Central memory CD4-positive, alpha-beta T cell (primary cell): Measurements from ENCODE around the gene LYZL2.
A peak's percentile ranks its signal among the peaks of the same experiment; 100 is the strongest.
"Not testable (repeated sequence)": the region's sequence is repeated elsewhere in the genome, so short reads cannot be mapped to it uniquely, and the experiment has no call there.

ENCODE experiments used
- DNase-seq: peaks from one replicate; pipeline ENCODE4 v3.0.0; 2022

The LYZL2 gene

DNA sequence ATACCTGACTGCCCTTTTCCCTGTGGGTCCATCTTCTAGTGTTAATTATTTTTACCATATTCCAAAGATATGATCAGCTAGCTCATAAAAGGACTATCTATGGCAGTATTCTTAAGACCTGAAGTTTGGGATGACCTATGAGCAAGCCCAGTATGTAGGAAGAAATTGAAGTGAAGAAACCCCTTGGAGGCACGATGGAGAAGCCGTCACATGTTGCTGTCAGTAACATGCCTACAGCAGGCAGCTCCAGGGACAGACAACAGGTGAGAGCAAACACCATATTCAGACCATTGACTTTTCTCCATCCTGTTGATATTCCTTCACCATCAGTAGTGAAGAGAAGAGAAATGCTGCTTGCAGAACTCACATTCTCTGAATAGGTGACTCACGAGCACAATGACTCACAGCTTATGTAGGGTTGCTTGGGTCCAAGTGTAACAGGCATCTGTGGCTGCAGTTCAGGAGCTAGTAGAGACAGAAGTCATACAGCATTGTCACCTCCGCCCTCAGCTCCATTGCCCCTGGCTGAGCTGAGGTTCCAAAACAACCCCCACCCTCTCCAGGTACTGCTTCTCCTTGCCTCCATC is 8.4 kb upstream of the LYZL2 start:
- no peak for DNase-seq

DNA sequence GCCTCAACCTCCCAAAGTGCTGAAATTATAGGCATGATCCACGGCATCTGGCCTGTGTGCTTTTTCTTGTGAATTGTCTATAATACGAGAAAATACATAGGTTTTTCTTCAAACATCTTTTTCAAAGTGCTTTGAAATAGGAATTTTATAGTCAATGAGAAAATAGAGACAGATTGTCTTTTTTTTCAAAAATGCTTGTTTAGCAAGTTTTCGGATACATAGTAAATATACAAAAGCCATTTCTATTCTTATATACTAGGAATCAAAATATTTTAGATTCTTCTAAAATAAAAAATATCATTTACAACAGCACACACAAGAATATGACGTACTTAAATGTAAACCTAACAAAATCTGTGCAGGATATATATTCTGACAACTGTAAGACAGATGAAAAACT is 1.6 kb upstream of the LYZL2 start:
- no peak for DNase-seq

DNA sequence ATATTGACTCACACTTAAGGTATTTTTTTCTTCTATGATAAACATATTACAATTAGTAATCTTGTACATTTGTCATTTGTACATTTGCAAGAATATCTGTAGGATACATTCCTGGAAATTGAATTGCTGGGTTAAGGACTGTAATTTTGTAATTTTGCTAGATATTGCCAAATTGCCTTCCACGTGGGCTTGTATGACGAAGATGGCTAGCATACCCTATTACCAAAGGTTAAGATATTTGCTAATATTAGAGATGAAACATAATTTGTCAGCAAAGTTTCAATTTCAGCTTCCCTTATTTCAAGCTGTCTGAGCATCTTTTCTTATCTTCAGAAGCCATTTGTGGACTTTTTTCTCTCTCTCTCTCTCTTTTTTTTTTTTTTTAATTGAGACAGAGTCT is 1.0 kb upstream of the LYZL2 start:
- no peak for DNase-seq

DNA sequence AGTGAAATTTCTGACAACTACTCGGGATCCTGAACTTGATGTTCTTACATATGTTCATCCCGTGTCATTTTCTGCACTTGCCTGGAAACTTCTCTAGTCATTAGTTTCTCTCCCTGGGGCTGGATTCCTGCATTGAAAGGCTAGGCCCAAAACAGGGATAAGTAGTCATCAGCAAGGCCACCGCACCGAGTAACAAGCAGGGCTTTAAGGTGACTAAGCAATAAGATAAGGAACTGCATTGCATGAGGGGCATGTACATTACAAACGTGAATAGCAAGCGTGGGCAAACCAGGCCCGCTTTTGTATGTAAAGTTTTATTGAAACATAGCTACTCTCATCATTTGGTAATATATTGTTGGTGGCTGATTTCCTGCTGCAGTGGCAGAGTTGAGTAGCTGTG is 977 bp downstream of the LYZL2 start:
- DNase-seq, result not testable (repeated sequence)

DNA sequence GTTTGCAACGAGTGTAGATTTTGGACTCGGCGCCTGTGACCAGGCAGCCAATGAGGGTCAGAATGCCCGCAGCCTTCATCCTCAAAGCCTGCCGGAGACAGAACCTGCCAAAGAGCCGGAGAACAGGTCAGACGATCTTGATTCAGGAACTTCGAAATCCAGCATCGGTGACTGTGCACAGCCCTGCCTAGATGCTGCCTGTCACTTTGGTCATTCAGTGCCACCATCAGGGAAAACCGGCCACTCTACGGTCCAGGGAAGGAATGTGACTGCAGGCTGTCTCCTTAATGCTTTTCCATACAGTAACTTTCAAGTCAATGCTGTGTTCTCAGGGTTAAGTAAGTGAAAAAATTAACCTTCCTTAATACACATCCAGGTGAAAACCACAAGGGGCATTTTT is 2.7 kb downstream of the LYZL2 start:
- not testable (repeated sequence) for DNase-seq

DNA sequence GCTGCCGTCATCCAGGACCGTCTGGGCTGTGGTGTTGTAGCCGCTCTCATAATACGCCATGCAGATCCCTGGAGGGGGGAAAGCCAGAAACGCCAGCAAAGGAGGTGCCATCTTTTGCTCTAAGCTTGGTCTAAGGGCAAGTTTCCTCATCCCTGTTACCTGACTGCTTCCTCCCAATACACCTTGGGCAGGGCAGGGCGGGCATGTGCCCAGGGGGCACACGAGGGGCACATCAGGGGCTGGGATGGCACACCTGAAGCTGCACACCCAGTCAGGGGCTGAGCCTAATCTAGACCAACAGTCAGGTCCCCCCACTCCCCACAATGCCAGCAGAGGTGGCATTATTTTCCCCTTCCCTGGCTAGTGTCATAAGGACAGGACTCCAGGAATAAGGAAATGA is 3.4 kb downstream of the LYZL2 start:
- not testable (repeated sequence) for DNase-seq

DNA sequence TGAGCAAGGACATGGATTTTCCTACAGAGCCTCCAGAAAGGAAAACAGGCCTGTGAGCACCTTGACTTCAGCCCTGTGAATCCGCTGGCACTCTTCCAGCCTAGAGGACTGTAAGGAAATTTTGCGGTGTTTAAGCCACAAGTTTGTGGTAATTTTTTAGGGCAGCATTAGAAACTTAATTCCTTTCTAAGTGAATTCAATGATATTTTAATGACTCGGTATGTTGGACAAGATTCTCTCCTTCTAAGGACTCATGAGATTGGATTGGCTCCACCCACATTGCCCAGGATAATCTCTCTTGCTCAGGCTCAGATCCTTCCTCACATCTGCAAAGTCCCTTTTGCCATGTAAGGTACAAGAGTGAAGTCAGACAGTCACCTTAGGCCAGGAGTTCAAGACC is 4.5 kb downstream of the LYZL2 start:
- DNase-seq, result no peak

DNA sequence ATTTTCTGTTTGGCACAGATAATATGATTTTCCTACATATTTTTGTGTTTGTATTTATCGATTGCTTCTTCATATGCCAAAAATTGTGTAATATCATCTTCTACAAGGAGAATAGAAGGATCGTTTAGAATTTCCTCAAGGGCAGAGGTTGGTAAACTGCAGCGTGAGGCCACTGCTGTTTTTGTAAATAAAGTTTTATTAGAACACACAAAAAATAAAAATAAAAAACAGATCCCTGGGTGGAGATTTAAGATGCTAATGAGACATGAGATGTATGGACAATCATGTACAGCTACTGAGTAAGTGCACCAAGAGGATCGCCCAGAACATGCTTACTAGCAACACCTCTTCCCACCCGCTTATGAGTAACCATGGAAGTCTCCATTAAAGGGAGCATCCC is 9.6 kb downstream of the LYZL2 start:
- no peak for DNase-seq

DNA sequence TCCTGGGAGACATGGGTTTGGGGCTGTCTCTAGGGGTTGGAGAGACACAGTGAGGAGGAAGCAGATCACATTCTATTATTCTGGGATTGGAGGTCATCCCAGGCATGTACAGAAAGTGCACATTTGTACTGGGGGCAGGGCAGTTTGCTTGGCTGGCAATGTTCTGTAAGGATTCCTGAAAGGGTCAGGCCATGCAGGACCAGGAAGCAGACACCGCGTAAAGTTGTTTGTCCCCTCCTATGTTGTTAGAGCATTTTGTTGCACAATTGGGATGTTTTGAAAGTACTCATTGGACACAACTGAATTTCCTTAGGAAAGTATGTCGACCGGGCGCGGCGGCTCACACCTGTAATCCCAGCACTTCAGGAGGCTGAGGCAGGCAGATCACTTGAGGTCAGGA is 12.5 kb downstream of the LYZL2 start:
- no peak for DNase-seq

DNA sequence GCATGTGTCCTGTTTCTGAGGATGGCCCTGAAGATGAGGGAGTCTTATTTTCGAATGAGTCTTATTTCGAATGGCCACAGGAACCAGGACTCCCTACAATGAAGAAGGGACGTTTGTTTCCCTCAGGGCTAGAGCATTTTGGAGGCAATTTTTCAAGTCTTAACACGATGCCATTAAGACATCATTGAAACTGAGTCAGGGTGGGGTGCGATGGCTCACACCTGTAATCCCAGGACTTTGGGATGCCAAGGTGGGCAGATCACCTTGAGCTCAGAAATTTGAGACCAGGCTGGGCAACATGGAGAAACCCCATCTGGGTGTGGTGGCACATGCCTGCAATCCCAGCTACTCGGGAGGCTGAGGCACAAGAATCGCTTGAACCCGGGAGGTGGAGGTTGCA is 18.5 kb downstream of the LYZL2 start:
- not testable (repeated sequence) for DNase-seq

DNA sequence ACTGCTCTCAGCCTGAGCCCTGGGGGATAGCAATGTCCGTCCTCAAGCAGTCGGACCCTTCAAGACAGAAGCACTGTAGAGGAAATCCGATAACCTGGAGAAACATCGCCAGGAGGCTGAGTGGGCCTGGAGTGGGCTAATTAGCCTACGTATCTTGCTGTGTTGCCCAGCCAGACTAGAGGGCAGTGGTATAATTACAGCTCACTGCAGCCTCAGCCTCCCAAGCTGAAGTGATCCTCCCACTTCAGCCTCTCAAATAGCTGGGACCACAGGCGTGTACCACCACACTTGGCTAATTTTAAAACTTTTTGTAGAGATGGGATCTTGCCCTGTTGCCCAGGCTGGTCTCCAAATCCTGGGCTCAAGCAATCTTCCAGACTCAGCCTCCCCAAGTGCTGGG is 21.7 kb downstream of the LYZL2 start:
- DNase-seq, result no peak

DNA sequence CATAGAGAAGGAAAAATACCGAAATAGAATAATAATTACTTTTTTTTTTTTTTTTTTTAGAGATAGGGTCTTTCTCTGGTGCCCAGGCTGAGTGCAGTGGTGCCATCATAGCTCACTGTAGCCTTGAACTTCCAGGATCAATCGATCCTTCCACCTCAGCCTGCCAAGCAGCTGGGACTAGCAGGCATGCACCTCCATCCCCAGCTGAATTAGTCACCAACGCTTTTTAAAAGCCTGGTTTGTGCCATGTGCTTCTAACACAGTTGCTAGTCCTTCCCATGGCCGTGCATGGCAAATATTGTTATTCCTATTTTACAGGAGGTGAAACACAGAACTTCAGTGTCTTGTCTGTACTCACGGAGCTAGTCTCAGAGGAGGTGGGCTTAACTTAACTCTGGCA is 23.2 kb downstream of the LYZL2 start:
- DNase-seq, result no peak

DNA sequence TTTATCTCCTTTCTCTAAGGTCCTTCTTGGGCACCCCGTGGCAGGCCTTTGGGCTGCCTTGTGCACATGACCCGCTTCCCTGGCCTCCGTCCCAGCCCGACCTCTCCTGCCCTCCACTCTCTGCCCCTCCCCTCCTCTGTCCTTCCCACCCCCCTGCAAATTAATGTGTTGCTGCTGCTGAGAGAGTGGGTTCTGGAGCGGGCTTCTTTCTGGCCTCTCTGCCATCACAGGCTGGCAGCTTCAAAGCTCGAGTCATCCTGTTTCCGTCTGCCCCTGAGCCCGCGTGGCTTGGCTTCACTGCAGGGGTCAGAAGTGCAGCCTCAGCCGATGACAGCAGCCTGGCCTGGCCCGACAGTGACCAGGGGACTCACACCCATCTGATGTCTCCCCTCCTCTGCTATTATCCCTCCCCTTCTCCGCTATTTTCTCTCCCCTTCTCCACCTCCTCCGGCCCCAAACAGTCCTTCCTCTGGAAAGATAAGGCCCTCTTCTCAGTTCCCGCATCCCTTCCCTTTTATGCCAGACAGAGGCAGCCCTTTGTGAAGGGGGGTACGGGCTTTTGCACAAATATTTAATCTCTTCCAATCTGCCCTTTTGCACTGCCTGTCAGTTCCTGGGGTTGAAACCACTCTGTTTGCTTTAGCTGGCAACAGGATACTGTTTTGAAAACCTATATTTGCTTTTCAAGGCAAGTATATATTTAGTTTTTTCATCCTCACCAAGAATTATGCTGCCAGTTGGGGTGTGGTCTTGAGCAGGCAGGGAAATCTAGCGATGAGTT is 24.0 kb downstream of the LYZL2 start:
- not testable (repeated sequence) for DNase-seq

DNA sequence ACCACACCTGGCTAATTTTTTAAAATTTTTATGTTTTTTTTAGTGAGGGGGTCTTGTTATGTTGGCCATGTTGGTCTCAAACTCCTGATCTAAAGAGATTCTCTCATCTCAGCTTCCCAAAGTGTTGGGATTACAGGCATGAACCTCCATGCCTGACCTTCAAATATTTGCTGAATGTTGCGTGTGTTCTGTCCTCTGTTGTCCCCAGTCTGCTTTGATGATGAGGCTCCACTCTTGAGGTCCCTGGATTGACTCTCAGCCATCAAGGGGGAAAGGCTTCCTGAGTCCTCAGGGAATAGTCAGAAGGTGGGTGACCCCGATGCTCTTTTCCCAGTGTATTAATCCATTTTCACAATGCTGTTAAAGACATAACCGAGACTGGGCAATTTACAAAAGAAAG is 26.0 kb downstream of the LYZL2 start:
- DNase-seq, result no peak

DNA sequence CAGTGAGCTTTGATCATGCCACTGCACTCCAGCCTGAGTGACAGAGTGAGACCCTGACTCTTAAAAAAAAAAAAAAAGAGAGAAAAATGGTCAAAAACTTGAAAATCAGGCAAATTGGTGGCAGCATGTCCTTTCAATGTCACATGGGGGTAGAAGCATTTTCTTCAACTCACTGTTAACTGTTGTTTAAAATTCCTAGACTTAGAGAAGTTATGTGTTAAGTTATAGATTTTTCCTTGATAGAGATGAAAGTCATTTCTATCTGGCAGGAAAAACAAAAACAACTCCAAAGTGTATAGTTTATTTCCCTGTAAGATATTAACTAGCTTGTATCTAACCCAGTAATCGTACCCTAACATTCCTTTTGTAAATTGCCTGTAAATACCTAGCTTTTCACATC is 26.8 kb downstream of the LYZL2 start:
- no peak for DNase-seq

DNA sequence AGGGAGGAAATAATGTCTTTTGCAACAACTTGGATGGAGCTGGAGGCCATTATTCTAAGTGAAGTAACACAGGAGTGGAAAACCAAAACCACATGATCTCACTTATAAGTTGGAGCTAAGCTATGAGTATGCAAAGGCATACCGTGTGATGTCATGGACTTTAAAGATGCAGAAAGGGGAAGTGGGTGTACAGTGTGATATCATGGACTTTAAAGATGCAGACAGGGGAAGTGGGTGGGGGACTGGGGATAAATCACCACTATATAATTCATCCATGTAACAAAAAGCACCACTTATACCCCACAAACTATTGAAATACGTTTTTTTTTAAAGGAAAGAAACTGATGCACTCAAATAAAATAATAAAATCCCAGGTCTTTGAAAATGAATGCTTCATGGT is 29.5 kb downstream of the LYZL2 start:
- no peak for DNase-seq

DNA sequence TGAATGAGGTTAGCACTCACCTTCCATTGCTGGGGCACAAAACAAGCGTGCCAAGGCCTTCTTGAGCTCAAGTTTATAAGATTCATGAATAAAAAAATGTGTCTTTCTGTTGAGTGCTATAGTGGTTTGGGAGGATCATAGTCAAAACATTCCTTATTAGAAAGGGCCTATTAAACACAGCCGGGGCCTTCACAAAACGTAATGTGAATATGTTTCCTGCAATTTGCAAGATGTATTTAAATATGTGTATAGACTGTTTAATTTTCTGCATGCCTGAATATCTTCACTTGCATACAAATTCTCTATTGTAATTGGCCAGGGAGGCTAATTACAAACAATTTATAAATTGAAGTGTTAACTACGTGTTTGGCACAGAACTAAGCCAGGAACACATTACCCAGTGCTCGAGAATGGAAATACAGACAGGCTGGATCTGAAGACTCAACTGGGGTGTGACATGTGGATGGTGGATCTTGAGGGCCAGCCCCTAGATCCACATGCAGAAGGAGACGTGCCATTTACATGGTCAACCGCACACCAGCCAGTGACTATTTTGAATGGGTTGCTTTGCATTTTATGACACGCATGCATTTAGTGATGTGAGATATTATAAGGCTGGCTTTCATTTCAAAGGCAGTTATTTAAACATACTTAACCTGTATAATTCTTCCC is 31.3 kb downstream of the LYZL2 start:
- no peak for DNase-seq

DNA sequence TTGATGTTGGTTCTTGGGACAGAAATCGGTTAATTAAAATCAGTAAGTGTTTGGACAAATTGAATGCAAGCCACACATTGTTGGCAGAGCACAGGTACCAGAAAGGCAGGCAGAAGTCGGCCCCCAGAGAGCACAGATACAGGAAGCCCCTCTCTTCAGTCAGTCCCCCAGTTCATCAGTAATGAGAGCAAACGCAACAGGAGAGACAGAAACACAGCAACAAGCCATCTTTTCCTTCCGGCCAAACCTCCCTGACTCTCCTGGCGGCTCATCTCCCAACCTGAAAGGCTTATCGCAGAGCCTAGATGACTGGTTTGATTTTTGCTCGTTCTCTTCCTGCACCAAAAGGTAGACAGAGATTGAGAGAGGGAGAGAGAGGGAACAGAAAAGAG is 32.1 kb downstream of the LYZL2 start:
- not testable (repeated sequence) for DNase-seq

DNA sequence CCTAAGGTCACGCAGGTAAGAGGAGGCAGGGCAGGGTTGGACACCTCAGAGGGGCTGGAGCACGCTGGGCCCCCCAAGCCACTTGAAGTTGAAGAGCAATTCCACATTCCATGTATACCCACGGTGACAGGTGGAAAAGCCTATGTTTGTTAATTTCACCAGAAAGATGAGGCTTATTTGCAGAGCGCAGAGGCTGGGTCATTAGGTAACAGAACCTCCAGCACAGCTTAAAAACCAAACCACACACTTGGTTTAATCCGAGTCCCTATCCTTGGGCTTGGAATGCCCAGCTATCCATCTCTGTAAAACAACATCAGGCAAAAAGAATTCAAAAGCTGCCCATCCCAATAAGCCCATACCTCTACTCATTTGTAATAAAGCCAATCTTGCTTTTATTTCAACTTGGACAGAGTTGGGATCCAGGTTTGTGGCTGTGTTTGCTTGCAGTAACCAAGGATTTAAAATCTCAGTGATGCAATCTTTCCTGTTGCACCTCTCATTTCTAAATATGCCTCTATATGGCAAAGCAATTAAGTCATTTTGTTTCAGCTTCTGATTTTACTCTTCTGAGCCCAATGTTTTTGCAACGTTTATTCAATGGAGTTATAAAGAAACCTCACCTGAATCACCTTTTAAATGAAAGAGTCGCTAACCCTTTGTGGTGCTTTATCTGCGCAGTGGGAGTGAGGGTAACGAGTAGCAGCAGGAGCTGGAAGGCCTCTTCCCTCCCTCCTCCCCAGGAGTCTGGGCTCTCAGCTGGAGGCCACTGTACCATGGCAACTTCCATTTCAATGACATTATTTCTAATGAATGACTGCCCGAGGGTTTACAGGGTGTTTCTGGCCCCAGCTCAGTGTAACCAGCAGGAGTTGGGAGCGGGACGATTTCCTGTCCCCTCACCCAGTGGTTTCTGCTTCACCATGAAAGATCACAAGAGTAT is 32.8 kb downstream of the LYZL2 start:
- not testable (repeated sequence) for DNase-seq

DNA sequence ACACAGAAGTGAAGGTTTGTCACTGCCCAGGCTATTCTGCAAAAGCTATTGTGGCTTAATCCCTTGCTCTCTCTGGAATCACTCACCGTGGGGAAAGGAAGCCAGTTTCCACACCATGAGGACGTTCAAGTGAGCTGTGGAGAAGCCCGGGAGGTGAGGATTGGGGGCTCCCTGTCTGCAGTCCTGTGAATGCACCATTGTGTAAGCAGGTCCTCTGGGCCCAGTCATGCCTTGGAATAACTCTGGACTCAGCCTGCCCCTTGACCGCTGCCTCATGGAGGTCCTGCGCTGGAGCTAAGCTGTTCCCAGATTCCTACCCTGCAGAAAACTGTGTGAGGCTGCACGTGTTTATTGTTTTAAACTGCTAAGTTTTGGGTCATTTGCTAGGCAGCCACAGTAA is 33.5 kb downstream of the LYZL2 start:
- DNase-seq, result no peak

DNA sequence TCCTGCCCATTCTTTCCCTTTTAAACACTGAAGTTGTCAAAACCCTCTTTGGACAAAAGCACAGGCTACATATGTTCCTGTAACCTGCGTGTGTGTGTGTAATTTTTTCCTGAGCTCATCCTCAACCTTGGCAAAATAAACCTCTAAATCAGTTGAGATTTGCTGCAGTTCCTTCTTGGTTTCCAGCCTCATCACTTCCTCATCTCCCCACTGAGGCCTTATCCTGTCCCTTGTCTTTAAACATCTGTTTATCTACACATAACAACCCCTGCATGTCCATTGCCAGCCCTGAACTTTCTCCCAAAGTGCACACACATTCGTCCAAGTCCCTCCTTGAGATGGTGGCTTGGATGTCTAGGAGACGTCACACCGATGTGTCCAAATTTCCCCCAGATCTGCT is 35.5 kb downstream of the LYZL2 start:
- DNase-seq, result no peak

DNA sequence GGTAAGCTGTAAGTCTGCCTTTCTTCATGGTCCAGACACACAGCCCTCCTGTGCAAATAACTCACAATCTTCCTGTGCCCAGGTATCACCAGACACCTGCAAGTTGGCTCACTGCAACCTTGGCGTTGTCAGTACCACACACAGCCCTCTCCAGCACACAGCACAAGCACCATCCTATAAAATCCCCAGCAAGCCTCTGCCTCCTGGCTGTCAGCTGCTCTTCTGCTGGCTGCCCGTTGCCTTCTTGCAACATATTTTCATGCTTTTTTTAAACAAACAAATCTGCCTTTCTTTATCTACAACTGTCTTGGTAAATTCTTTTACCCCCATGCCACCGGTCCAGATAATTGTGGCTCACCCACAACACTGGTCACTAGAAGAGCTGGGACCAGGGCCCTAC is 36.8 kb downstream of the LYZL2 start:
- DNase-seq, result not testable (repeated sequence)

DNA sequence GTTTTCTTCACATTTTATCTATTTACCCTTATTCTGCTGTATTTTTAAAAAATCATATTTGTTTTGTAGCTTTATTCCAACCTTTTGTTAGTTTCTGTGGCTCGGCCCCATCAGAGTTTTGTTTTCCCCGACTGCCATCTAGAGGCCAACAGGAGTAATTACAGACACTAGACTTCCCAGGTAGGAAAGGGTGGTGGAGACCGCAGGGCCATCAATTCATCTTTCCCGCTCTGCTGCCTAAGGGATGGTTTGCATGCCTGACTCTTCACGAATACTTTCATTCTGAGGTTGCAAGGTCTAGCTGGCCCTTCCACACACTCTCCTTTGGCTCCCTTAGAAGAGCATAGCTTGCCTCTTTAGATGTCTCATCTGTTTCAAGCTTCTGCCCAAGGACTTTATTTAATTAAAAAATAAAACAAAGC is 38.3 kb downstream of the LYZL2 start:
- peak; percentile 39 for DNase-seq
